OCI-LY7 (cell line): Measurements from ENCODE around the gene SEMA4B.

Experiments
- EZH2phosphoT487 ChIP-seq: fragments of 200-600 bp; sonication (generic); IDR thresholded peaks from 2 replicates; pipeline ENCODE4 v1.6.1; 2018; ENCODE audit warnings: low read depth, borderline replicate concordance, mild to moderate bottlenecking, mixed run types, antibody characterized with exemption, low read length, moderate library complexity, mixed read lengths
- TF ChIP-seq, protein P1 (sequence below): fragments of 200-600 bp; sonication (generic); conservative IDR thresholded peaks from 2 replicates; pipeline ENCODE4 v1.5.1; 2014; ENCODE audit warnings: mild to moderate bottlenecking, antibody characterized with exemption, low read length, moderate library complexity, mixed read lengths

DNA sequence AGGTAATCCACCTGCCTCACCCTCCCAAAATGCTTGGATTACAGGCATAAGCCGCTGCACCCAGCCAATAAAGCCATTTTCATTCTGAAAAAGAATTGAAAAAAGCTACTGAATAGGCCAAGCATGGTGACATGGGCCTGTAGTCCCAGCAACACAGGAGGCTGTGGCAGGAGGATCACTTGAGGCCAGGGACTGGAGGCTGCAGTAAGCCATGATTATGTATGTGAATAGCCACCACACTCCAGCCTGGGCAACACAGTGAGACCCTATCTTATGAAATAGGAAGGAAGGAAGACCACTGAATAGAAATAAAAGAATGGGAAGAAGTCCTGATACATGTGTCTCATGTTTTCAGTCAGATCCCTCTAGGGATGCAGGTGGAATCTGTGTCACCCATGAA, 36.0 kb upstream of the SEMA4B start:
- TF ChIP-seq, protein P1, sequence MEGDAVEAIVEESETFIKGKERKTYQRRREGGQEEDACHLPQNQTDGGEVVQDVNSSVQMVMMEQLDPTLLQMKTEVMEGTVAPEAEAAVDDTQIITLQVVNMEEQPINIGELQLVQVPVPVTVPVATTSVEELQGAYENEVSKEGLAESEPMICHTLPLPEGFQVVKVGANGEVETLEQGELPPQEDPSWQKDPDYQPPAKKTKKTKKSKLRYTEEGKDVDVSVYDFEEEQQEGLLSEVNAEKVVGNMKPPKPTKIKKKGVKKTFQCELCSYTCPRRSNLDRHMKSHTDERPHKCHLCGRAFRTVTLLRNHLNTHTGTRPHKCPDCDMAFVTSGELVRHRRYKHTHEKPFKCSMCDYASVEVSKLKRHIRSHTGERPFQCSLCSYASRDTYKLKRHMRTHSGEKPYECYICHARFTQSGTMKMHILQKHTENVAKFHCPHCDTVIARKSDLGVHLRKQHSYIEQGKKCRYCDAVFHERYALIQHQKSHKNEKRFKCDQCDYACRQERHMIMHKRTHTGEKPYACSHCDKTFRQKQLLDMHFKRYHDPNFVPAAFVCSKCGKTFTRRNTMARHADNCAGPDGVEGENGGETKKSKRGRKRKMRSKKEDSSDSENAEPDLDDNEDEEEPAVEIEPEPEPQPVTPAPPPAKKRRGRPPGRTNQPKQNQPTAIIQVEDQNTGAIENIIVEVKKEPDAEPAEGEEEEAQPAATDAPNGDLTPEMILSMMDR: no peak
- TF ChIP-seq EZH2phosphoT487: no peak
